D341Med (cell line): ENCODE data around the gene HK2.
"Not testable (repeated sequence)": the region's sequence is repeated elsewhere in the genome, so short reads cannot be mapped to it uniquely, and the experiment has no call there.

ENCODE experiments used
- DNase-seq: peaks from one replicate; pipeline ENCODE4 v3.0.0; 2012; ENCODE audit warnings: low spot score

The HK2 gene

GRCh38 chr2:74877376-74877775 is 43.4 kb downstream of the HK2 start:
- no peak for DNase-seq

- no peak for DNase-seq
These were observed 44.0 kb downstream of the HK2 start for GRCh38 chr2:74877781-74878433.

- DNase-seq, result no peak
These were observed 44.6 kb downstream of the HK2 start for GRCh38 chr2:74878551-74878950.

- DNase-seq, result no peak
These were observed 46.3 kb downstream of the HK2 start for GRCh38 chr2:74880054-74880728.

- DNase-seq, result no peak
These were observed 47.2 kb downstream of the HK2 start for GRCh38 chr2:74881176-74881575.

GRCh38 chr2:74881626-74882298 is 47.8 kb downstream of the HK2 start:
- no peak for DNase-seq

GRCh38 chr2:74882299-74882687 is 48.4 kb downstream of the HK2 start:
- no peak for DNase-seq

- DNase-seq, result no peak
These were observed 49.1 kb downstream of the HK2 start for GRCh38 chr2:74883011-74883410.

- DNase-seq, result no peak
These were observed 50.3 kb downstream of the HK2 start for GRCh38 chr2:74884118-74884762.

- no peak for DNase-seq
These were observed 50.9 kb downstream of the HK2 start for GRCh38 chr2:74884866-74885265.

- no peak for DNase-seq
These were observed 52.3 kb downstream of the HK2 start for GRCh38 chr2:74886251-74886650.

- no peak for DNase-seq
These were observed 52.9 kb downstream of the HK2 start for GRCh38 chr2:74886811-74887210.

- no peak for DNase-seq
These were observed 53.6 kb downstream of the HK2 start for GRCh38 chr2:74887445-74887951.

- DNase-seq, result no peak
These were observed 54.2 kb downstream of the HK2 start for GRCh38 chr2:74887960-74888700.

GRCh38 chr2:74889159-74889558 is 55.2 kb downstream of the HK2 start:
- no peak for DNase-seq

- DNase-seq, result no peak
These were observed 56.8 kb downstream of the HK2 start for GRCh38 chr2:74890711-74891110.

GRCh38 chr2:74891136-74891764 is 57.3 kb downstream of the HK2 start:
- no peak for DNase-seq

GRCh38 chr2:74891816-74892215 is 57.9 kb downstream of the HK2 start:
- DNase-seq, result not testable (repeated sequence)

- no peak for DNase-seq
These were observed 58.7 kb downstream of the HK2 start for GRCh38 chr2:74892609-74893008.

GRCh38 chr2:74893332-74893731 is 59.4 kb downstream of the HK2 start:
- DNase-seq, result no peak

- no peak for DNase-seq
These were observed 60.5 kb downstream of the HK2 start for GRCh38 chr2:74894272-74894981.
